Activated T-cell treated with anti-CD3 and anti-CD28 coated beads, Interleukin-2, amount 50 U/mL, for 72 hours (primary cell): ENCODE data around the gene QPCT. TPM values are rescaled to one million over a fixed set of nuclear protein-coding genes. Genes with fewer than 3 reads are reported as not detected.

Experiments
- ATAC-seq, 2 donors: fragments of 150-1000 bp; cut with Tn5 transposase; replicated peaks in 1 of 2; 2 replicates each; pipeline ENCODE4 v1.10.0; 2021; ENCODE audit warnings: moderate library complexity in 2 of 2, mild to moderate bottlenecking in 1 of 2
- DNase-seq, 2 donors: peaks; one replicate each; pipeline ENCODE4 v3.0.0; 2021 to 2022; ENCODE audit warnings: mixed read lengths in 1 of 2
- H3K27ac Mint-ChIP-seq: one replicate; pipeline ENCODE4 v1.8.0; 2022; ENCODE audit warnings: mild to moderate bottlenecking, moderate library complexity, mixed read lengths
- H3K27me3 Mint-ChIP-seq: one replicate; pipeline ENCODE4 v1.8.0; 2022; ENCODE audit warnings: low read depth, mixed read lengths
- H3K36me3 Mint-ChIP-seq, 2 donors: one replicate each; pipeline ENCODE4 v1.8.0; 2022; ENCODE audit warnings: mixed read lengths in 2 of 2, mild to moderate bottlenecking in 1 of 2; ENCODE audit not compliant: insufficient read depth in 2 of 2
- H3K4me1 Mint-ChIP-seq: one replicate; pipeline ENCODE4 v1.8.0; 2022; ENCODE audit warnings: low read depth, mixed read lengths
- H3K4me3 Mint-ChIP-seq, 2 donors: one replicate each; pipeline ENCODE4 v1.8.0; 2022; ENCODE audit warnings: mild to moderate bottlenecking in 2 of 2, mixed read lengths in 2 of 2, moderate library complexity in 2 of 2
- H3K9me3 Mint-ChIP-seq, 2 donors: one replicate each; pipeline ENCODE4 v1.8.0; 2022; ENCODE audit warnings: mixed read lengths in 2 of 2
- total RNA-seq, 2 donors: library from RNA; stranded (reverse); gene quantifications; one replicate each; pipeline ENCODE4 v1.2.3, GENCODE V29; 2022

QPCT gene
- total RNA-seq, 2 donors from 2014 or later, result 0.35 to 0.70 TPM

- H3K9me3 Mint-ChIP-seq, result no peaks in the 10 kb centered on the region
- H3K27ac Mint-ChIP-seq, result no peak overlapping the region
- H3K36me3 Mint-ChIP-seq, result no peaks in the 10 kb centered on the region
- ATAC-seq (no peak), DNase-seq (no peak)
- peaks cover 58% of the 10 kb centered on the region for H3K27me3 Mint-ChIP-seq
- no peak overlapping the region for H3K4me3 Mint-ChIP-seq
- no peaks in the 10 kb centered on the region for H3K4me1 Mint-ChIP-seq
Measured at GRCh38 chr2:37355735-37356134, 11.3 kb downstream of the QPCT start.

DNA sequence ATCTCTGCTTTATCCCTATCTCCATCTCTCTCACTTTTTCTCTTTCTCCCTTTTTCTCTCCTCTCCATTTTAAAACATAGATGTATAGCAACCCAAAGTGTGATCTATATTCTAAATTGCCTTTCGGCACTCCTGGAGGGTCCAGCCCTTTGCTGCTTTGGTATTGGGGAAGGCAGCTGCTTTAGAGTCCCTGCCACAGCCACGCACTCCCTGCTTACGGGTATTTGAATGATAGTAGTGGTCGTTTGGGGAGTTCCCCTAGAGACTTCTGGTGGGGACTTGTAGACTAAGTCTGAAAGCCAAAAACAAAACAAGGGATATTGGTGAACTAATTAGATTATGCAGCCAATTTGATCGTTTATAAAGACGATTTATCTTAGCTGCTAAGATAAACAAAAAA lies 11.9 kb downstream of the QPCT start:
- Mint-ChIP-seq H3K36me3 (no peaks in the 10 kb centered on the region), H3K27me3 (peaks cover 64% of the 10 kb centered on the region), H3K4me3 (no peak overlapping the region), H3K27ac (no peak overlapping the region), H3K4me1 (no peaks in the 10 kb centered on the region), H3K9me3 (no peaks in the 10 kb centered on the region)
- ATAC-seq (no peak), DNase-seq (no peak)

DNA sequence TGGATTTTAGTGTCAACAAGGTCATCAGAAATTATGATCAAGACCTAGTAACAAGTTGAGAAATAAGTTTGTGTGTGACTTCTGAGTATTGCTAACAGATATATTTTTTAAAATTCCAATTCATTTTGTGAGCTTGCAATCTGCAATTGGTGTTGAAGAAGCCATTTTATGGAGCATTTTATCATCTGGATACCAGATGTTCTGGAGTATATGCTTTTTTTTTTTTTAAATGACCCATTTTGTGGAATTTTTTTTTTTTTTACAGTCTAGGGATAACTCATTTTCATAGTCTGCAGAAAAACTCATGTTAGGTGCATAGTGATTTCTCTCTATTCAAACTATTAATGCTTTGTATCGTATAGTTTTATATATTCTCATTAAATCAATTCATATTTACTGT lies 12.6 kb downstream of the QPCT start:
- H3K4me3 Mint-ChIP-seq, result no peak overlapping the region

DNA sequence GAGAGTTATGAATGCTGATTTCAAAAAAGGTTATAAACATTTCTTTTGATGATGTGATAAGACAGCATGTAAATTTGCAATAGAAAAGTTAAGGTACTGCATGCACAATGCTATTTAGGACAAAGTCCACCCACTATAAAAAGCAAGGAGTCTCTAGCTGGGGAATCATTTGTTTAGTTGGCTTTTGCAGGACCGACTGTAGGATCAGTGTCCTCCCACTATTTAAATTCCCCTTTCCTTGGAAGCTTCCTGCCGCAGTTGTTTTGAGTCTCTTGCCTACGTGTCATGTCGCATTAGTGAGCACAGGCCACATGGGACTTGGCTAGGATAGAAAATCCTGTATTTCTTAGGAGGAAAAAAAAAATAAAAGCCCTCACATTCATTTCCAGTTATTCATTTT lies 13.1 kb downstream of the QPCT start:
- DNase-seq, result no peak
- H3K27me3 Mint-ChIP-seq, result peaks cover 73% of the 10 kb centered on the region
- no peaks in the 10 kb centered on the region for H3K4me1 Mint-ChIP-seq
- no peak overlapping the region for H3K4me3 Mint-ChIP-seq
- no peak overlapping the region for H3K27ac Mint-ChIP-seq
- no peaks in the 10 kb centered on the region for H3K9me3 Mint-ChIP-seq
- ATAC-seq, result no peak
- H3K36me3 Mint-ChIP-seq, result no peaks in the 10 kb centered on the region

More for the DNA sequence above, 12.6 kb downstream of the QPCT start:
- Mint-ChIP-seq H3K36me3 (no peaks in the 10 kb centered on the region), H3K4me1 (no peaks in the 10 kb centered on the region), H3K27me3 (peaks cover 71% of the 10 kb centered on the region), H3K9me3 (no peaks in the 10 kb centered on the region), H3K27ac (no peak overlapping the region)
- DNase-seq, result no peak
- no peak for ATAC-seq

- Mint-ChIP-seq H3K27ac (no peak overlapping the region), H3K9me3 (no peaks in the 10 kb centered on the region), H3K4me3 (no peak overlapping the region), H3K4me1 (no peaks in the 10 kb centered on the region), H3K27me3 (peaks cover 74% of the 10 kb centered on the region), H3K36me3 (no peaks in the 10 kb centered on the region)
- DNase-seq (no peak), ATAC-seq (no peak)
Measured at GRCh38 chr2:37358466-37358865, 14.0 kb downstream of the QPCT start.

DNA sequence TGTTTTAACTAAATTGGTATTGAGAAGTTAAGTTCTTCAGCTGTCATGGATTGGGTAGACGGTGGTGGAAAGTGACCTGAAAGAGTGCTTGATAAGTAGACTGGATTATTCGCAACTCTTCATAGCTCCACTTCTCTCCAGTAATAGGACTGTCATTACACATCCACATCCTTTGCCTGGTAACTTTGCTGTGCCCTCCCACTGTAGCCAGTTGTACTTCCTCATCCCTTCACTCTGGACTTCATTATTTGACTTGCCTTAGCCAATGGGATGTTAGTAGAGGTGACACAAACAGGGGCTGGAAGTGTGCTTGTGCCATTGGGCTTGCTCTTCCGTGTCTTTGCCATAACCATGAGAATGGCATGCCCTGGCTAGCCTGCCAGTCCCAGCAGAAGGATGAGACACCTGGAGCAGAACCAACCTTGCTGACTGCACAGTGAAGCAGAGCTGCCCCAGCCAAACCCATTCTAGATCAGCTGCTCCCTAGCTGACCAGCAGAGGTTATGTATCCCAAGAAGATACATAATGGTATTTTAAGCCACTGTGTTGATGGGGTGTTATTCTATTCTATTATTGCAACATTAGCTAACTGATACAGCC lies 16.9 kb downstream of the QPCT start:
- H3K27me3 Mint-ChIP-seq, result peaks cover 56% of the 10 kb centered on the region
- no peak overlapping the region for H3K4me3 Mint-ChIP-seq
- H3K36me3 Mint-ChIP-seq, result no peaks in the 10 kb centered on the region
- no peak for DNase-seq
- no peak for ATAC-seq
- H3K9me3 Mint-ChIP-seq, result no peaks in the 10 kb centered on the region
- H3K4me1 Mint-ChIP-seq, result no peaks in the 10 kb centered on the region
- H3K27ac Mint-ChIP-seq, result no peak overlapping the region

GRCh38 chr2:37361994-37362698 lies 17.7 kb downstream of the QPCT start:
- ATAC-seq (no peak), DNase-seq (no peak)
- Mint-ChIP-seq H3K9me3 (no peaks in the 10 kb centered on the region), H3K4me3 (no peak overlapping the region), H3K27me3 (peaks cover 52% of the 10 kb centered on the region), H3K4me1 (no peaks in the 10 kb centered on the region), H3K27ac (no peak overlapping the region), H3K36me3 (no peaks in the 10 kb centered on the region)

- Mint-ChIP-seq H3K4me1 (no peaks in the 10 kb centered on the region), H3K9me3 (no peaks in the 10 kb centered on the region), H3K36me3 (no peaks in the 10 kb centered on the region), H3K4me3 (no peak overlapping the region), H3K27me3 (peaks cover 53% of the 10 kb centered on the region), H3K27ac (no peak overlapping the region)
- no peak for DNase-seq
- no peak for ATAC-seq
Measured at GRCh38 chr2:37364351-37364750, 19.9 kb downstream of the QPCT start.

DNA sequence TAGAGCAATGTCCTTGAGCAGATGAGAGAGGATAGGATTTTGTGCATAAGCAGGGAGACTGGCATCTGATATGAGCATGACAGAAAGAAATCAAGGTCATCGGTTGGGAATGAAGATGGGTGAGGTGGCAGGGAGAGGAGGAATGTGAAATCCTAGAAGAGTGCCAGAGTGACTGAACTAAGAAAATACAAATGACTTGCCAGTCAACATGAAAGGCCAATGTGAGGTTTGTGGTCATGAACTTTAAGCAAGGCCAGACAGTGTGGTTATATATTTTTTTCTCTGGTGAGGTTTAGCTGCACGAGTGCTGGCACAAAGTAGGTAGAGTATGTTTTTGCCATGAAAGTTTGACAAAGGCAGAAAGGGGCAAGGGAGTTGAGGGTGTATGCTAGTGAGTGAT lies 21.2 kb downstream of the QPCT start:
- DNase-seq, result peak; percentile 20 to 34
- Mint-ChIP-seq H3K27ac (no peak overlapping the region), H3K27me3 (peaks cover 45% of the 10 kb centered on the region), H3K9me3 (no peaks in the 10 kb centered on the region), H3K4me3 (no peak overlapping the region), H3K36me3 (no peaks in the 10 kb centered on the region), H3K4me1 (no peaks in the 10 kb centered on the region)
- ATAC-seq, result peak; percentile 81 to 90

GRCh38 chr2:37366773-37367172 lies 22.3 kb downstream of the QPCT start:
- Mint-ChIP-seq H3K9me3 (no peaks in the 10 kb centered on the region), H3K4me1 (no peaks in the 10 kb centered on the region), H3K27ac (peak overlapping the region; percentile 49), H3K27me3 (peaks cover 45% of the 10 kb centered on the region), H3K36me3 (no peaks in the 10 kb centered on the region), H3K4me3 (peak overlapping the region; percentile 32 to 39)
- DNase-seq, result peak in 1 of 2 donors; percentile 6
- peak; percentile 39 to 61 for ATAC-seq

DNA sequence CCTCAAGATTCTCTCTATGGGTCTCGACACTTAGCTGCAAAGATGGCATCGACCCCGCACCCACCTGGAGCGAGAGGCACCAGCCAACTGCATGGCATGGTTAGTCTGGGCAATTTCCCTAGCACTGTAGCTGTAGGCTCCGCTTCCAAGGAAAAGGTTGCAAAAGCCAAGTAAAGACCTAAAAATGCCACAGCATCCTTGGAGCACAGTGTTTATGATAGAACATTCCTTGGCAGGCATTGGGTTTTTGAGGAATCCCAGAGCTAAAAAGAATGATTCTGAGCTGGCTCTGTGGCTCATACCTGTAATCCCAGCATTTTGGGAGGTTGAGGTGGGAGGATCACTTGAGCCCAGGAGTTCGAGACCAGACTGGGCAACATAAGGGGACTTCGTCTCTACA lies 22.9 kb downstream of the QPCT start:
- Mint-ChIP-seq H3K4me3 (peak overlapping the region; percentile 32 to 39), H3K36me3 (no peaks in the 10 kb centered on the region), H3K4me1 (no peaks in the 10 kb centered on the region), H3K27ac (no peak overlapping the region), H3K27me3 (peaks cover 45% of the 10 kb centered on the region), H3K9me3 (no peaks in the 10 kb centered on the region)
- ATAC-seq (no peak), DNase-seq (no peak)

GRCh38 chr2:37367984-37368383 lies 23.6 kb downstream of the QPCT start:
- ATAC-seq (no peak), DNase-seq (no peak)
- no peak overlapping the region for H3K27ac Mint-ChIP-seq
- peaks cover 45% of the 10 kb centered on the region for H3K27me3 Mint-ChIP-seq
- no peaks in the 10 kb centered on the region for H3K36me3 Mint-ChIP-seq
- H3K4me1 Mint-ChIP-seq, result no peaks in the 10 kb centered on the region
- H3K4me3 Mint-ChIP-seq, result no peak overlapping the region
- H3K9me3 Mint-ChIP-seq, result no peaks in the 10 kb centered on the region

- Mint-ChIP-seq H3K27ac (no peak overlapping the region), H3K9me3 (no peaks in the 10 kb centered on the region), H3K4me3 (no peak overlapping the region), H3K27me3 (peaks cover 63% of the 10 kb centered on the region), H3K4me1 (peaks cover 7% of the 10 kb centered on the region), H3K36me3 (no peaks in the 10 kb centered on the region)
- ATAC-seq (no peak), DNase-seq (no peak)
Measured at GRCh38 chr2:37370666-37371065, 26.2 kb downstream of the QPCT start.

DNA sequence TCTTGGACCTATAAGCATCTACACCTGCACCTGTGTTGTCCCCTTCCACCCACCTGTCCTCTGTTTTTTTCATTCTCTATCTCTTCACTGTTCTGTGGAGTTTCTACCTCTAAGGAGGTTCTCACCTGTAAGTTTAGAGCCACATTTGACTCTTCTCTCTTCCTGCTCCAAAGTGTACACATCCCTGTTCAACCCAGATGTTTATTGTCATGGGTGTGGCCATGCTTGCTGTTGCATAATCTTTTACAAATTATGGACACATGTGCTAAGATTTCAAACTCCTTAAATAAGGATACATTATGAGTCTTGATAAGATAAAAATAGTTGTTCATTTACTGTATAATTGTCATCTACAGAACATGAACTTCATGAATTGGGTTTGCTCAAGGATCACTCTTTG lies 27.6 kb downstream of the QPCT start:
- Mint-ChIP-seq H3K4me3 (no peak overlapping the region), H3K4me1 (peaks cover 20% of the 10 kb centered on the region), H3K27ac (no peak overlapping the region), H3K27me3 (peaks cover 68% of the 10 kb centered on the region), H3K36me3 (no peaks in the 10 kb centered on the region), H3K9me3 (no peaks in the 10 kb centered on the region)
- ATAC-seq (no peak), DNase-seq (no peak)
